WTC11 (cell line): ENCODE measurements around the gene FAM53B. TPM values are rescaled to one million over a fixed set of nuclear protein-coding genes. Genes with fewer than 3 reads are reported as not detected.

Experiments used
- ATAC-seq: fragments of 200-7000 bp; cut with Tn5 transposase; 2 replicates; pipeline ENCODE4 v1.10.0; 2021; ENCODE audit warnings: mild to moderate bottlenecking, moderate library complexity
- CTCF ChIA-PET: fragments of 300-600 bp; sonication (Branson Sonifier 250); formaldehyde crosslinking; loops from one replicate; lab custom pipeline; 2021; ENCODE audit warnings: antibody characterized with exemption; lab: Charles Lee
- POLR2A ChIA-PET: fragments of 350-600 bp; sonication (Branson Sonifier 250); formaldehyde crosslinking; loops from one replicate; lab custom pipeline; 2021; ENCODE audit warnings: antibody characterized with exemption; lab: Charles Lee
- DNase-seq: peaks from one replicate; pipeline ENCODE4 v3.0.0; 2021; ENCODE audit warnings: low spot score
- H3K27ac Mint-ChIP-seq: 2 replicates; pipeline ENCODE4 v1.8.0; 2021; ENCODE audit warnings: mixed read lengths
- H3K27me3 Mint-ChIP-seq: 2 replicates; pipeline ENCODE4 v1.8.0; 2021; ENCODE audit warnings: low read depth, mild to moderate bottlenecking, moderate library complexity, mixed read lengths
- H3K36me3 Mint-ChIP-seq: 2 replicates; pipeline ENCODE4 v1.8.0; 2021; ENCODE audit warnings: mixed read lengths
- H3K4me1 Mint-ChIP-seq: 2 replicates; pipeline ENCODE4 v1.8.0; 2022; ENCODE audit warnings: mixed read lengths
- H3K4me3 Mint-ChIP-seq: 2 replicates; pipeline ENCODE4 v1.8.0; 2021; ENCODE audit warnings: mild to moderate bottlenecking, moderate library complexity, mixed read lengths
- H3K9me3 Mint-ChIP-seq: 2 replicates; pipeline ENCODE4 v1.8.0; 2021; ENCODE audit warnings: mixed read lengths
- ARID4B ChIP-seq: sonication (generic); formaldehyde crosslinking; IDR thresholded peaks from 2 replicates; pipeline ENCODE4 v1.8.0; 2023; ENCODE audit warnings: missing genetic modification reagents, mild to moderate bottlenecking, borderline replicate concordance
- ATF1 ChIP-seq: sonication (generic); formaldehyde crosslinking; IDR thresholded peaks from 2 replicates; pipeline ENCODE4 v1.8.1; 2023; ENCODE audit warnings: mild to moderate bottlenecking, moderate library complexity, missing genetic modification reagents
- CTCF ChIP-seq: fragments of 200-600 bp; IDR thresholded peaks from 2 replicates; pipeline ENCODE4 v1.8.0; 2022; ENCODE audit warnings: antibody characterized with exemption
- ELF4 ChIP-seq: sonication (generic); formaldehyde crosslinking; IDR thresholded peaks from 2 replicates; pipeline ENCODE4 v1.8.1; 2022; ENCODE audit warnings: low read depth, mild to moderate bottlenecking, moderate library complexity, missing genetic modification reagents
- ERG ChIP-seq: fragments of 250-450 bp; sonication (Bioruptor Pico); IDR thresholded peaks from 2 replicates; pipeline ENCODE4 v1.8.0; 2021; ENCODE audit warnings: mild to moderate bottlenecking
- GTF2I ChIP-seq: fragments of 250-450 bp; sonication (Bioruptor Pico); conservative IDR thresholded peaks from 2 replicates; pipeline ENCODE4 v1.4.0; 2021; ENCODE audit warnings: mild to moderate bottlenecking
- MAX ChIP-seq: sonication (generic); formaldehyde crosslinking; IDR thresholded peaks from 2 replicates; pipeline ENCODE4 v1.8.0; 2022; ENCODE audit warnings: mild to moderate bottlenecking, missing genetic modification reagents
- NR1H2 ChIP-seq: sonication (generic); formaldehyde crosslinking; IDR thresholded peaks from 2 replicates; pipeline ENCODE4 v1.9.0; 2021; ENCODE audit warnings: mild to moderate bottlenecking, moderate library complexity, missing genetic modification reagents
- PRDM15 ChIP-seq: sonication (generic); formaldehyde crosslinking; IDR thresholded peaks from 2 replicates; pipeline ENCODE4 v1.8.0; 2022; ENCODE audit warnings: missing genetic modification reagents
- SMAD3 ChIP-seq: sonication (generic); formaldehyde crosslinking; IDR thresholded peaks from 2 replicates; pipeline ENCODE4 v1.8.0; 2022; ENCODE audit warnings: missing genetic modification reagents, mild to moderate bottlenecking, borderline replicate concordance
- USF2 ChIP-seq: sonication (generic); formaldehyde crosslinking; IDR thresholded peaks from 2 replicates; pipeline ENCODE4 v1.8.1; 2023; ENCODE audit warnings: mild to moderate bottlenecking, missing genetic modification reagents, moderate library complexity
- ZNF121 ChIP-seq: sonication (generic); formaldehyde crosslinking; IDR thresholded peaks from 2 replicates; pipeline ENCODE4 v1.8.0; 2023; ENCODE audit warnings: missing genetic modification reagents
- ZNF512 ChIP-seq: sonication (generic); formaldehyde crosslinking; IDR thresholded peaks from 2 replicates; pipeline ENCODE4 v1.8.1; 2022; ENCODE audit warnings: missing genetic modification reagents, borderline replicate concordance
- total RNA-seq: library from RNA; stranded (reverse); gene quantifications from 3 replicates; pipeline ENCODE4 v1.2.3, GENCODE V29; 2021

The FAM53B gene
- total RNA-seq, 1 experiment from 2014 or later = 21.3 TPM

- Mint-ChIP-seq H3K27ac (peak overlapping the region; percentile 51), H3K4me1 (peaks cover 3% of the 10 kb centered on the region), H3K27me3 (no peaks in the 10 kb centered on the region), H3K9me3 (no peaks in the 10 kb centered on the region), H3K36me3 (no peaks in the 10 kb centered on the region), H3K4me3 (no peak overlapping the region)
- POLR2A ChIA-PET = no interaction called here
- ATAC-seq = no peak
- TF ChIP-seq NR1H2 (CRISPR knock-in tag) (no peak), SMAD3 (CRISPR knock-in tag) (no peak), ERG (no peak), ZNF121 (CRISPR knock-in tag) (no peak), ELF4 (CRISPR knock-in tag) (no peak), ATF1 (CRISPR knock-in tag) (no peak), CTCF (no peak), GTF2I (CRISPR knock-in tag) (no peak), MAX (CRISPR knock-in tag) (no peak), PRDM15 (no peak), ZNF512 (CRISPR knock-in tag) (no peak), USF2 (CRISPR knock-in tag) (no peak), ARID4B (no peak)
- CTCF ChIA-PET = no interaction called here
- no peak for DNase-seq
Observed at GRCh38 chr10:124640538-124641231, 103.5 kb downstream of the FAM53B start.
